H1 (cell line): ENCODE results near the gene EMC7. TPM values are rescaled to one million over a fixed set of nuclear protein-coding genes. Genes with fewer than 3 reads are reported as not detected.

Experiments used
- EZH2 ChIP-seq: fragments of 200-600 bp; sonication (generic); IDR thresholded peaks from 2 replicates; pipeline ENCODE4 v1.7.1; 2012; ENCODE audit warnings: low read depth, mild to moderate bottlenecking, moderate library complexity, low read length, inconsistent platforms; ENCODE audit not compliant: severe bottlenecking
- GABPA ChIP-seq: IDR thresholded peaks from 2 replicates; pipeline ENCODE4 v1.6.1; 2011; ENCODE audit warnings: mild to moderate bottlenecking, low read length, moderate library complexity, borderline replicate concordance; ENCODE audit not compliant: insufficient read depth
- SRF ChIP-seq: IDR thresholded peaks from 2 replicates; pipeline ENCODE4 v1.6.1; 2011; ENCODE audit warnings: mild to moderate bottlenecking, low read depth, low read length, moderate library complexity
- ZNF274 ChIP-seq: IDR thresholded peaks from 2 replicates; pipeline ENCODE4 v1.7.0; 2012; ENCODE audit warnings: low read length, borderline replicate concordance; ENCODE audit errors: extremely low read depth
- polyA plus RNA-seq, 7 experiments: library from polyadenylated mRNA; depleted of rRNA in 3 of 7; stranded (reverse) in 5 of 7; unstranded in 2 of 7; fragments of >200 nt in 5 of 7; fragments of 200-250 nt in 2 of 7; gene quantifications; 1 replicate in 5 of 7; 2 replicates in 1 of 7; 4 replicates in 1 of 7; pipeline versions ENCODE4 v1.2.1 to v1.2.3, GENCODE V29; 2011 to 2013; ENCODE audit warnings: missing spikeins in 2 of 7, mixed read lengths in 2 of 7
- total RNA-seq: library from RNA; stranded (reverse); fragmentation: NEBNext Ultra II Directional; extraction: Animal tissue kit (Norgen Biotek cat#: 25700); gene quantifications from 2 replicates; pipeline ENCODE4 v1.2.1, GENCODE V29; 2021

EMC7 gene
- total and polyA plus RNA-seq, 2 of the 8 experiments (the other 6 are each of a cell fraction or from before 2014, with no cell fraction given) = 29.0 to 39.0 TPM

DNA sequence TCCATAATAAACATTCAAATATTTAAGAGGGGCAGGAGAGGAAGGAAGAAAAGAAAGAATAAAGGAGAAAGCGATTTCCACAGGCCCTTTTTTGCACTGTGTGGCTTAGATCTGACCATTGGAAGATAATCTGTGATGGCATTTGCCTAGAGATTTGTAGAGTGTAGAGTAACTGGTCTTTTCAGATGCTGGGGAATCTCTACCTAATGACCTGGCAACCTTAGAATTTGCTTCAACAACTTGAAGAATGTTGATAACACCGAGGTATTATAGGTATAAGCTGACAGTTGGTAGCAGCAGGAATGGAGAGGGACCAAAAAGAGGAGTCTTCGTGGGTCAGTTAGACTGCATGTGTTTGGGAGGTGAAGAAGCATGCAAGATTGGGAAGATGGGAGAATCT lies 41.7 kb downstream of the EMC7 start (continued):
- TF ChIP-seq SRF = no peak
- no peak for TF ChIP-seq ZNF274
- no peak for TF ChIP-seq GABPA
- no peak for TF ChIP-seq EZH2
